ENCODE measurements around the gene PTCD3. TPM values are rescaled to one million over a fixed set of nuclear protein-coding genes. Genes with fewer than 3 reads are reported as not detected.

PTCD3 gene
- total and polyA plus RNA-seq, 2 of the 4 experiments (the other 2 are of a cell fraction): 44.0 to 48.9 TPM

GRCh38 chr2:86097913-86098312 is 8.1 kb upstream of the PTCD3 start:
- H3K9me3 ChIP-seq (ENCODE audit: control insufficient read depth, insufficient read depth, low read length): no peaks in the 10 kb centered on the region
- H3K9me1 ChIP-seq (ENCODE audit: insufficient read depth, low read length): no peaks in the 10 kb centered on the region
- in situ Hi-C loops (cut with MboI; ENCODE audit: low sequenced_read_pairs) (no loop called here), dilution Hi-C loops (cut with HindIII; ENCODE audit: low sequenced_read_pairs, unreplicated experiment) (no loop called here), intact Hi-C loops (cut with micrococcal nuclease) (no loop called here)
- BruUV-seq (replicated peaks): no TSS peak
- H3K18ac ChIP-seq (ENCODE audit: low read depth, low read length): no peak overlapping the region
- POLR2A ChIA-PET (ENCODE audit: unreplicated experiment): no interaction called here
- H4K5ac ChIP-seq (ENCODE audit: low read depth, low read length): no peak overlapping the region
- no peak overlapping the region for H3K27ac ChIP-seq (ENCODE audit: insufficient read depth, low read length)
- H4K91ac ChIP-seq (ENCODE audit: insufficient read depth, low read depth, low read length): no peak overlapping the region
- H2BK5ac ChIP-seq (ENCODE audit: low read depth, low read length, poor library complexity, severe bottlenecking): no peak overlapping the region
- CTCF ChIA-PET: interaction anchor here (1.0 kb wide), 2 partner anchors 9 to 18 kb away, joined by 3 read pairs; no protein-coding TSS in a partner anchor
- H2BK15ac ChIP-seq (ENCODE audit: low read depth, low read length): no peak overlapping the region
- peaks cover 20 to 35% of the 10 kb centered on the region in 2 experiments for H3K79me1 ChIP-seq (ENCODE audit: low read depth in 1 of 2, low read length in 2 of 2)
- H2AK9ac ChIP-seq (replicated peaks; ENCODE audit: low read depth, low read length, poor library complexity): no peak overlapping the region
- no CpG with 5 or more reads among the region's 1 CpG for WGBS, 2 experiments (ENCODE audit: extremely low coverage in 2 of 2, insufficient read length in 1 of 2)
- no peak overlapping the region for H3K56ac ChIP-seq (ENCODE audit: extremely low read depth, insufficient read depth, low read length)
- H2AFZ ChIP-seq (replicated peaks; ENCODE audit: low read length, poor library complexity): no peak overlapping the region
- no peak overlapping the region for H2BK120ac ChIP-seq (ENCODE audit: low read depth, low read length)
- no peak overlapping the region for H2AK5ac ChIP-seq (ENCODE audit: low read depth, low read length)
- no peak overlapping the region for H3K14ac ChIP-seq (replicated peaks; ENCODE audit: low read depth, low read length)
- peaks cover 15% of the 10 kb centered on the region; the same call in 1 of the 2 replicates for H4K20me1 ChIP-seq (ENCODE audit: insufficient read depth, low read length)
- H3K4ac ChIP-seq (ENCODE audit: low read depth, low read length): no peak overlapping the region
- no peaks in the 10 kb centered on the region for H3K27me3 ChIP-seq (ENCODE audit: control insufficient read depth, insufficient read depth, low read length)
- H2BK20ac ChIP-seq (ENCODE audit: low read depth, low read length): no peak overlapping the region
- H4K8ac ChIP-seq (ENCODE audit: low read depth in 2 of 2, low read length in 2 of 2): no peak overlapping the region
- no peaks in the 10 kb centered on the region for H3K4me1 ChIP-seq (ENCODE audit: control insufficient read depth, insufficient read depth, low read length)
- no peak overlapping the region for H3K4me3 ChIP-seq (ENCODE audit: insufficient read depth, low read depth, low read length)
- TF ChIP-seq USF2 (IDR thresholded peaks at IDR 0.05; ENCODE audit: low read depth, low read length) (no peak), CEBPB (IDR thresholded peaks at IDR 0.05; ENCODE audit: low read depth, low read length) (peak; percentile 34)
- no peak overlapping the region for H3K23ac ChIP-seq (ENCODE audit: low read depth, low read length)
- ATAC-seq (ENCODE audit: low read depth) (no peak), DNase-seq (no peak)
- no peak overlapping the region for H3K9ac ChIP-seq (ENCODE audit: low read depth, low read length)
- H3K36me3 ChIP-seq (ENCODE audit: control insufficient read depth, insufficient read depth, low read length): peaks cover 24% of the 10 kb centered on the region
- H3K4me2 ChIP-seq (ENCODE audit: low read depth, low read length): no peak overlapping the region
